DOHH2 (cell line): ENCODE measurements around the gene SYTL2.

Source experiments
- EZH2phosphoT487 ChIP-seq: fragments of 200-600 bp; sonication (generic); IDR thresholded peaks from 2 replicates; pipeline ENCODE4 v1.6.1; 2017; ENCODE audit warnings: borderline replicate concordance, mild to moderate bottlenecking, antibody characterized with exemption, low read length, moderate library complexity, mixed read lengths
- TF ChIP-seq, protein P1 (sequence below): fragments of 200-600 bp; sonication (generic); IDR thresholded peaks from one replicate; pipeline ENCODE4 v1.5.1; 2014; ENCODE audit warnings: antibody characterized with exemption, mild to moderate bottlenecking, low read depth, low read length; ENCODE audit not compliant: poor library complexity, severe bottlenecking

DNA sequence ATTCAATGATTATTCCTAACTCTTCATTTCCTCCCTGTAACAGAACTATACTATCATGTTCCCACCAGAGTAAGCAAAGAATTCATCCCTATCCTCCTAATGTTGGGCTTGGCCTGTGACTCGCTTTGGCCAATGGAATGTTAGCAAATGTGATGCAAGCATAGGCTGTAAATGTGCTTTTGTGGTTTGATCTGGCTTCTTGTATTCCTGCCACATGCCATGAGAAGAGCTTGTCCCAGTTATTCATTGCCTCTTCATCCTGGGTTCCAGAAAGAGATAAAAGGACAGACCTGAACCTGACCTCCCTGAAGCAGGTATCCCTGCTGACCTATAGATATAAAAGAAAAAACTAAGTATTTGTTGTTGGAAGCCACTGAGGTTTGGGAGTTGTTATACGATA lies 51.0 kb downstream of the SYTL2 start:
- TF ChIP-seq, protein P1, sequence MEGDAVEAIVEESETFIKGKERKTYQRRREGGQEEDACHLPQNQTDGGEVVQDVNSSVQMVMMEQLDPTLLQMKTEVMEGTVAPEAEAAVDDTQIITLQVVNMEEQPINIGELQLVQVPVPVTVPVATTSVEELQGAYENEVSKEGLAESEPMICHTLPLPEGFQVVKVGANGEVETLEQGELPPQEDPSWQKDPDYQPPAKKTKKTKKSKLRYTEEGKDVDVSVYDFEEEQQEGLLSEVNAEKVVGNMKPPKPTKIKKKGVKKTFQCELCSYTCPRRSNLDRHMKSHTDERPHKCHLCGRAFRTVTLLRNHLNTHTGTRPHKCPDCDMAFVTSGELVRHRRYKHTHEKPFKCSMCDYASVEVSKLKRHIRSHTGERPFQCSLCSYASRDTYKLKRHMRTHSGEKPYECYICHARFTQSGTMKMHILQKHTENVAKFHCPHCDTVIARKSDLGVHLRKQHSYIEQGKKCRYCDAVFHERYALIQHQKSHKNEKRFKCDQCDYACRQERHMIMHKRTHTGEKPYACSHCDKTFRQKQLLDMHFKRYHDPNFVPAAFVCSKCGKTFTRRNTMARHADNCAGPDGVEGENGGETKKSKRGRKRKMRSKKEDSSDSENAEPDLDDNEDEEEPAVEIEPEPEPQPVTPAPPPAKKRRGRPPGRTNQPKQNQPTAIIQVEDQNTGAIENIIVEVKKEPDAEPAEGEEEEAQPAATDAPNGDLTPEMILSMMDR: no peak
- no peak for TF ChIP-seq EZH2phosphoT487
